KMS-11 (cell line): ENCODE results near the gene SLA2.

Experiments used
- H2AFZ ChIP-seq: fragments of 200-600 bp; sonication (generic); 2 replicates; pipeline ENCODE4 v1.6.1; 2016; ENCODE audit warnings: antibody characterized with exemption, mixed run types, low read depth
- H3K27ac ChIP-seq: fragments of 200-600 bp; sonication (generic); 2 replicates; pipeline ENCODE4 v1.6.1; 2016; ENCODE audit warnings: mild to moderate bottlenecking, mixed run types
- H3K27me3 ChIP-seq: fragments of 200-600 bp; sonication (generic); 2 replicates; pipeline ENCODE4 v1.6.1; 2017; ENCODE audit warnings: mild to moderate bottlenecking, low read depth, mixed run types, moderate library complexity; ENCODE audit not compliant: insufficient read depth
- H3K36me3 ChIP-seq: fragments of 200-600 bp; sonication (generic); 2 replicates; pipeline ENCODE4 v1.6.1; 2017; ENCODE audit warnings: mild to moderate bottlenecking, mixed run types; ENCODE audit not compliant: insufficient read depth
- H3K4me1 ChIP-seq: fragments of 200-600 bp; sonication (generic); 2 replicates; pipeline ENCODE4 v1.6.1; 2016; ENCODE audit warnings: mild to moderate bottlenecking, low read depth, mixed run types; ENCODE audit not compliant: poor library complexity, severe bottlenecking
- H3K4me2 ChIP-seq: fragments of 200-600 bp; sonication (generic); 2 replicates; pipeline ENCODE4 v1.7.0; 2016; ENCODE audit warnings: mild to moderate bottlenecking, mixed run types
- H3K4me3 ChIP-seq: fragments of 200-600 bp; sonication (generic); IDR thresholded peaks from 2 replicates; pipeline ENCODE4 v1.6.1; 2017; ENCODE audit warnings: low read depth, low read length, mixed read lengths; ENCODE audit not compliant: insufficient read depth
- H3K79me2 ChIP-seq: fragments of 200-600 bp; sonication (generic); 2 replicates; pipeline ENCODE4 v1.6.1; 2016; ENCODE audit warnings: low read depth, mixed run types; ENCODE audit not compliant: insufficient read depth
- H3K9ac ChIP-seq: fragments of 200-600 bp; sonication (generic); 2 replicates; pipeline ENCODE4 v1.6.1; 2016; ENCODE audit warnings: mild to moderate bottlenecking, mixed run types
- H4K20me1 ChIP-seq: fragments of 200-600 bp; sonication (generic); 2 replicates; pipeline ENCODE4 v1.6.1; 2016; ENCODE audit warnings: mild to moderate bottlenecking, mixed run types; ENCODE audit not compliant: insufficient read depth
- CTCF ChIP-seq: fragments of 200-600 bp; sonication (generic); conservative IDR thresholded peaks from 2 replicates; pipeline ENCODE4 v1.6.1; 2017; ENCODE audit warnings: low read depth, mild to moderate bottlenecking, antibody characterized with exemption, low read length, moderate library complexity, mixed read lengths

The SLA2 gene

GRCh38 chr20:36628076-36628475, 17.9 kb downstream of the SLA2 start:
- no peak for TF ChIP-seq CTCF
- no peaks in the 10 kb centered on the region for H3K27me3 ChIP-seq
- no peaks in the 10 kb centered on the region for H3K36me3 ChIP-seq
- H3K4me2 ChIP-seq: no peak overlapping the region
- no peaks in the 10 kb centered on the region for H3K79me2 ChIP-seq
- H3K9ac ChIP-seq: no peak overlapping the region
- H4K20me1 ChIP-seq: no peaks in the 10 kb centered on the region
- peaks cover 21% of the 10 kb centered on the region for H3K4me1 ChIP-seq
- H3K27ac ChIP-seq: no peak overlapping the region
- H2AFZ ChIP-seq: no peak overlapping the region
- H3K4me3 ChIP-seq: no peak overlapping the region

GRCh38 chr20:36624944-36625324, 21.1 kb downstream of the SLA2 start:
- Histone ChIP-seq H2AFZ (no peak overlapping the region), H3K4me1 (peaks cover 10% of the 10 kb centered on the region), H3K79me2 (no peaks in the 10 kb centered on the region), H4K20me1 (no peaks in the 10 kb centered on the region), H3K9ac (no peak overlapping the region), H3K4me2 (no peak overlapping the region), H3K27ac (no peak overlapping the region), H3K36me3 (no peaks in the 10 kb centered on the region), H3K27me3 (no peaks in the 10 kb centered on the region), H3K4me3 (no peak overlapping the region)
- TF ChIP-seq CTCF: no peak

- Histone ChIP-seq H4K20me1 (no peaks in the 10 kb centered on the region), H3K4me1 (peaks cover 3% of the 10 kb centered on the region), H3K4me3 (no peak overlapping the region), H3K4me2 (no peak overlapping the region), H3K36me3 (no peaks in the 10 kb centered on the region), H3K79me2 (no peaks in the 10 kb centered on the region), H2AFZ (no peak overlapping the region), H3K27me3 (no peaks in the 10 kb centered on the region), H3K27ac (no peak overlapping the region), H3K9ac (no peak overlapping the region)
- no peak for TF ChIP-seq CTCF
Observed at GRCh38 chr20:36624068-36624943, 21.7 kb downstream of the SLA2 start.

GRCh38 chr20:36623444-36623843, 22.6 kb downstream of the SLA2 start:
- Histone ChIP-seq H3K27me3 (no peaks in the 10 kb centered on the region), H3K4me2 (no peak overlapping the region), H3K9ac (no peak overlapping the region), H3K27ac (no peak overlapping the region), H3K4me3 (no peak overlapping the region), H4K20me1 (no peaks in the 10 kb centered on the region), H3K4me1 (no peaks in the 10 kb centered on the region), H3K36me3 (no peaks in the 10 kb centered on the region), H3K79me2 (no peaks in the 10 kb centered on the region), H2AFZ (no peak overlapping the region)
- TF ChIP-seq CTCF: no peak
